HepG2 (cell line): ENCODE results near the gene RAB3B. TPM values are rescaled to one million over a fixed set of nuclear protein-coding genes. Genes with fewer than 3 reads are reported as not detected.

ENCODE experiments used
- ATM ChIP-seq: fragments of 450-650 bp; IDR thresholded peaks from 2 replicates; pipeline ENCODE4 v1.7.1; 2017; ENCODE audit warnings: mild to moderate bottlenecking, borderline replicate concordance
- HNRNPH1 ChIP-seq: fragments of 200-400 bp; formaldehyde crosslinking; optimal IDR thresholded peaks from 2 replicates; pipeline ENCODE3; 2017; ENCODE audit warnings: mild to moderate bottlenecking, low read depth, low read length
- SPEN ChIP-seq: sonication (generic); formaldehyde crosslinking; IDR thresholded peaks from 2 replicates; pipeline ENCODE4 v1.5.1; 2020; ENCODE audit warnings: low read depth, mild to moderate bottlenecking, missing genetic modification reagents
- TOPORS ChIP-seq: sonication (generic); formaldehyde crosslinking; IDR thresholded peaks from 2 replicates; pipeline ENCODE4 v1.8.0; 2023; ENCODE audit warnings: mild to moderate bottlenecking, missing genetic modification reagents
- polyA plus RNA-seq, 8 experiments: library from polyadenylated mRNA; depleted of rRNA in 3 of 8; stranded (reverse) in 7 of 8; unstranded in 1 of 8; fragments of >200 nt; fragmentation: Illumina TruSeq in 4 of 8; extraction: Trizol in 4 of 8; gene quantifications; 2 replicates each; pipeline versions ENCODE4 v1.2.1 to v1.2.3, GENCODE V29; 2011 to 2016; ENCODE audit warnings: low read depth in 4 of 8, missing spikeins in 1 of 8, mixed read lengths in 1 of 8; ENCODE audit not compliant: insufficient read depth in 1 of 8
- total RNA-seq, 5 experiments: library from RNA; depleted of rRNA; stranded (reverse); fragments of >200 nt; fragmentation: Illumina TruSeq; extraction: Trizol; gene quantifications; 2 replicates each; pipeline ENCODE4 v1.2.3, GENCODE V29; 2016; ENCODE audit warnings: low read depth in 1 of 5
- TF ChIP-seq, protein P1 (sequence below): sonication (generic); formaldehyde crosslinking; IDR thresholded peaks from 2 replicates; pipeline ENCODE4 v1.4.0; 2020; ENCODE audit warnings: missing genetic modification reagents
- TF ChIP-seq, protein P2 (sequence below), 2 experiments: fragments of 450-650 bp in 1 of 2; sonication (generic) in 1 of 2; formaldehyde crosslinking in 1 of 2; IDR thresholded peaks; 2 replicates each; pipeline versions ENCODE4 v1.6.1 to v1.8.0; 2016 to 2022; ENCODE audit warnings: antibody characterized with exemption in 1 of 2, mild to moderate bottlenecking in 1 of 2, missing genetic modification reagents in 1 of 2

The RAB3B gene
- total and polyA plus RNA-seq, 2 of the 13 experiments (the other 11 are each of a cell fraction or from before 2014, with no cell fraction given), result 1.0 to 1.2 TPM

DNA sequence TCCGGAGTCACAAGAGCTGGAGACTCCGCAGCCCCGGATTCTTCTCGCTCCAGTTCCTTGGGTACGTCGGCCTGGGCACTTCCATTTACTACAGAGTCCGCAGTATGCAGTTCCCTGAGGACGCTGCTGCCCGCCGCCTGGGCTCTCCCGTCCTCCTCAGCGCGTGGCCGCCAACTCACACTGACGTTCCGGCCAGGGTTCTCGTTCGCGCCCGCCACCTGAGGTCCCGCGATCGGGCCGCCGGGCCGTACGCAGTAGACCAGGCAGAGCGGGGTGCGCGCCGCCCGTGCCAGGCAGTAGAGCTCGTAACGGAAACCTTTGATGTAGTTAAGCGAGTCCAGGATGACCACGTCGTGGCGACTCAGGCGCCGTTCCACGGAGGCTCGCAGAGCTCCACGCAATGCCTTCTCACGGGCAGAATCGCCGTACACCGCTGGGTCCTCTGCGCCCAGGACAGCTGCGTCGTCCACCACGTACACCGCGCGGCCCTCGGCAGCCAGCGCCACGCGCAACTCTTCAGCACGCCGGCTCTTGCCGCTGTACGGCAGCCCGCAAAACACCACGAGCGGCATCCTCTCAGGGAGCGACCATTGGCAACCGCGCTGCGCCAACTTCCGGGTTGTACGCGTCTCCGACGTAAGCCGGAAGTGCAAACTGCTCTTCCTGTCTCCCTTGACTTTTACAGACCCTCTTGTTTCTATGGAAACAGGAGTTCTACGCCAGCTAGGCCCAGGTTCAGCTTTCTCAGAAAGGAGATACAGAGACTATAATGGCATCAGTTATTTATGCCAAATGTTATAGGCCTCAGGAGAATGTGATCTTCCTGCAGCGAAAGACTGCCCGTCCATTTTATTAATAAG lies 42.9 kb upstream of the RAB3B start, which contains the start of gene KTI12 (continued):
- TF ChIP-seq, protein P1, sequence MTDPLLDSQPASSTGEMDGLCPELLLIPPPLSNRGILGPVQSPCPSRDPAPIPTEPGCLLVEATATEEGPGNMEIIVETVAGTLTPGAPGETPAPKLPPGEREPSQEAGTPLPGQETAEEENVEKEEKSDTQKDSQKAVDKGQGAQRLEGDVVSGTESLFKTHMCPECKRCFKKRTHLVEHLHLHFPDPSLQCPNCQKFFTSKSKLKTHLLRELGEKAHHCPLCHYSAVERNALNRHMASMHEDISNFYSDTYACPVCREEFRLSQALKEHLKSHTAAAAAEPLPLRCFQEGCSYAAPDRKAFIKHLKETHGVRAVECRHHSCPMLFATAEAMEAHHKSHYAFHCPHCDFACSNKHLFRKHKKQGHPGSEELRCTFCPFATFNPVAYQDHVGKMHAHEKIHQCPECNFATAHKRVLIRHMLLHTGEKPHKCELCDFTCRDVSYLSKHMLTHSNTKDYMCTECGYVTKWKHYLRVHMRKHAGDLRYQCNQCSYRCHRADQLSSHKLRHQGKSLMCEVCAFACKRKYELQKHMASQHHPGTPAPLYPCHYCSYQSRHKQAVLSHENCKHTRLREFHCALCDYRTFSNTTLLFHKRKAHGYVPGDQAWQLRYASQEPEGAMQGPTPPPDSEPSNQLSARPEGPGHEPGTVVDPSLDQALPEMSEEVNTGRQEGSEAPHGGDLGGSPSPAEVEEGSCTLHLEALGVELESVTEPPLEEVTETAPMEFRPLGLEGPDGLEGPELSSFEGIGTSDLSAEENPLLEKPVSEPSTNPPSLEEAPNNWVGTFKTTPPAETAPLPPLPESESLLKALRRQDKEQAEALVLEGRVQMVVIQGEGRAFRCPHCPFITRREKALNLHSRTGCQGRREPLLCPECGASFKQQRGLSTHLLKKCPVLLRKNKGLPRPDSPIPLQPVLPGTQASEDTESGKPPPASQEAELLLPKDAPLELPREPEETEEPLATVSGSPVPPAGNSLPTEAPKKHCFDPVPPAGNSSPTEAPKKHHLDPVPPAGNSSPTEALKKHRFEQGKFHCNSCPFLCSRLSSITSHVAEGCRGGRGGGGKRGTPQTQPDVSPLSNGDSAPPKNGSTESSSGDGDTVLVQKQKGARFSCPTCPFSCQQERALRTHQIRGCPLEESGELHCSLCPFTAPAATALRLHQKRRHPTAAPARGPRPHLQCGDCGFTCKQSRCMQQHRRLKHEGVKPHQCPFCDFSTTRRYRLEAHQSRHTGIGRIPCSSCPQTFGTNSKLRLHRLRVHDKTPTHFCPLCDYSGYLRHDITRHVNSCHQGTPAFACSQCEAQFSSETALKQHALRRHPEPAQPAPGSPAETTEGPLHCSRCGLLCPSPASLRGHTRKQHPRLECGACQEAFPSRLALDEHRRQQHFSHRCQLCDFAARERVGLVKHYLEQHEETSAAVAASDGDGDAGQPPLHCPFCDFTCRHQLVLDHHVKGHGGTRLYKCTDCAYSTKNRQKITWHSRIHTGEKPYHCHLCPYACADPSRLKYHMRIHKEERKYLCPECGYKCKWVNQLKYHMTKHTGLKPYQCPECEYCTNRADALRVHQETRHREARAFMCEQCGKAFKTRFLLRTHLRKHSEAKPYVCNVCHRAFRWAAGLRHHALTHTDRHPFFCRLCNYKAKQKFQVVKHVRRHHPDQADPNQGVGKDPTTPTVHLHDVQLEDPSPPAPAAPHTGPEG, result peak; percentile 35; the same call in 1 of the 2 replicates
- TF ChIP-seq, protein P2, sequence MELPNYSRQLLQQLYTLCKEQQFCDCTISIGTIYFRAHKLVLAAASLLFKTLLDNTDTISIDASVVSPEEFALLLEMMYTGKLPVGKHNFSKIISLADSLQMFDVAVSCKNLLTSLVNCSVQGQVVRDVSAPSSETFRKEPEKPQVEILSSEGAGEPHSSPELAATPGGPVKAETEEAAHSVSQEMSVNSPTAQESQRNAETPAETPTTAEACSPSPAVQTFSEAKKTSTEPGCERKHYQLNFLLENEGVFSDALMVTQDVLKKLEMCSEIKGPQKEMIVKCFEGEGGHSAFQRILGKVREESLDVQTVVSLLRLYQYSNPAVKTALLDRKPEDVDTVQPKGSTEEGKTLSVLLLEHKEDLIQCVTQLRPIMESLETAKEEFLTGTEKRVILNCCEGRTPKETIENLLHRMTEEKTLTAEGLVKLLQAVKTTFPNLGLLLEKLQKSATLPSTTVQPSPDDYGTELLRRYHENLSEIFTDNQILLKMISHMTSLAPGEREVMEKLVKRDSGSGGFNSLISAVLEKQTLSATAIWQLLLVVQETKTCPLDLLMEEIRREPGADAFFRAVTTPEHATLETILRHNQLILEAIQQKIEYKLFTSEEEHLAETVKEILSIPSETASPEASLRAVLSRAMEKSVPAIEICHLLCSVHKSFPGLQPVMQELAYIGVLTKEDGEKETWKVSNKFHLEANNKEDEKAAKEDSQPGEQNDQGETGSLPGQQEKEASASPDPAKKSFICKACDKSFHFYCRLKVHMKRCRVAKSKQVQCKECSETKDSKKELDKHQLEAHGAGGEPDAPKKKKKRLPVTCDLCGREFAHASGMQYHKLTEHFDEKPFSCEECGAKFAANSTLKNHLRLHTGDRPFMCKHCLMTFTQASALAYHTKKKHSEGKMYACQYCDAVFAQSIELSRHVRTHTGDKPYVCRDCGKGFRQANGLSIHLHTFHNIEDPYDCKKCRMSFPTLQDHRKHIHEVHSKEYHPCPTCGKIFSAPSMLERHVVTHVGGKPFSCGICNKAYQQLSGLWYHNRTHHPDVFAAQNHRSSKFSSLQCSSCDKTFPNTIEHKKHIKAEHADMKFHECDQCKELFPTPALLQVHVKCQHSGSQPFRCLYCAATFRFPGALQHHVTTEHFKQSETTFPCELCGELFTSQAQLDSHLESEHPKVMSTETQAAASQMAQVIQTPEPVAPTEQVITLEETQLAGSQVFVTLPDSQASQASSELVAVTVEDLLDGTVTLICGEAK (IDR thresholded peaks at IDR 0.05), result no peak
- TF ChIP-seq, protein P2 (CRISPR knock-in tag; IDR thresholded peaks at IDR 0.05), result peak; percentile 86
- TF ChIP-seq HNRNPH1, result no peak
- TF ChIP-seq SPEN, result peak; percentile 13; the same call in 1 of the 2 replicates
- TF ChIP-seq ATM, result no peak
- peak; percentile 91 for TF ChIP-seq TOPORS (CRISPR knock-in tag)
